GM10266 (cell line): ENCODE results near the gene CDH23.

ENCODE experiments used
- DNase-seq: peaks from one replicate; pipeline ENCODE4 v3.0.0; 2012; ENCODE audit errors: extremely low spot score
- TF ChIP-seq, protein P1 (sequence below): IDR thresholded peaks from 2 replicates; pipeline ENCODE4 v1.5.1; 2012; ENCODE audit warnings: mild to moderate bottlenecking, low read depth; ENCODE audit not compliant: control insufficient read depth, insufficient read depth; ENCODE audit errors: missing control alignments

CDH23 gene

DNA sequence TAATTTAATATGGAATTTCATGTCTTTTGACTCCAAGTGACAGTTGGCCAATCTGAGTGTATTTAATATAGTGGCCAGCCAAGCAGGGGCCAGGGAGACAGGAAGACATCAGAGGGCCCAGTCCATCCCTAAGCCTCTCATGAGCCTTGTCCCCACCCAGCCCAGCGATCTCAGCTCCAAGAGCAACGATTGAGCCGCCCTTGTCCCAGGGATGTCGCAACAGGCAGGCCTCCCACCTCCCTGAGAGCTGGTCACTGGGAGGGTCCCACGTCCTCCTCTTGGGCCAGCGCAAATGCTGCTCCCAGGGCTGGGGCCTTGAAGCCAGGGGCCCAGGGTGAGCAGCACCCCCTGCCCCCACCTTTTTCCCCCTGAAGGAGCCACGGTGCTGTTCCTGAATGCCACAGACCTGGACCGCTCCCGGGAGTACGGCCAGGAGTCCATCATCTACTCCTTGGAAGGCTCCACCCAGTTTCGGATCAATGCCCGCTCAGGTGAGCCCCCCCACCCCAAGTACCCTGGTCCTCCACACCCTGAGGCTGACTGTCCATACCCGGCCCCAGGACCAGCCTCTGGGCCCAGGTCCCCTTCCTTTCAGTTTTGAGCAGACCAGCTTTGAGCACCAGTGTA, 293.5 kb downstream of the CDH23 start:
- DNase-seq: no peak
- TF ChIP-seq, protein P1, sequence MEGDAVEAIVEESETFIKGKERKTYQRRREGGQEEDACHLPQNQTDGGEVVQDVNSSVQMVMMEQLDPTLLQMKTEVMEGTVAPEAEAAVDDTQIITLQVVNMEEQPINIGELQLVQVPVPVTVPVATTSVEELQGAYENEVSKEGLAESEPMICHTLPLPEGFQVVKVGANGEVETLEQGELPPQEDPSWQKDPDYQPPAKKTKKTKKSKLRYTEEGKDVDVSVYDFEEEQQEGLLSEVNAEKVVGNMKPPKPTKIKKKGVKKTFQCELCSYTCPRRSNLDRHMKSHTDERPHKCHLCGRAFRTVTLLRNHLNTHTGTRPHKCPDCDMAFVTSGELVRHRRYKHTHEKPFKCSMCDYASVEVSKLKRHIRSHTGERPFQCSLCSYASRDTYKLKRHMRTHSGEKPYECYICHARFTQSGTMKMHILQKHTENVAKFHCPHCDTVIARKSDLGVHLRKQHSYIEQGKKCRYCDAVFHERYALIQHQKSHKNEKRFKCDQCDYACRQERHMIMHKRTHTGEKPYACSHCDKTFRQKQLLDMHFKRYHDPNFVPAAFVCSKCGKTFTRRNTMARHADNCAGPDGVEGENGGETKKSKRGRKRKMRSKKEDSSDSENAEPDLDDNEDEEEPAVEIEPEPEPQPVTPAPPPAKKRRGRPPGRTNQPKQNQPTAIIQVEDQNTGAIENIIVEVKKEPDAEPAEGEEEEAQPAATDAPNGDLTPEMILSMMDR: no peak

DNA sequence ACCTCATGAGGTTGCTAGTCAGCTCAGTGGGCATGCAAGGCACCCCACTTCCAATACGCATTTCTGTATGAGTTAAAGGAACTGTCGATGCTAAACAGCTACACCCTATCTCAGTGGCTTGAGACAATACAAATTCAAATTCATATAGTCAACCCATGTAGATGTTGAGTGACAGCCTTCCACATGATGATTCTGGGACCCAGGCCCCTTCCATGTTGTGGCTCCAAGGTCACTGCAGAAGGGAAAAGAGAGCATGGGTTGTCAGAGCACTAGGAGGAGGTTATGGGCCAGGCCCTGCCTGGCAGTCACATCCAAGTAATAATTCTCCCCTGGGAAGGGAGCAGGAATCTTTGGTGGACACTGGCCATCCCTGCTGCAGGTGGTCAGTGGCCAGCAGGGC, 294.7 kb downstream of the CDH23 start:
- TF ChIP-seq, protein P1: no peak

DNA sequence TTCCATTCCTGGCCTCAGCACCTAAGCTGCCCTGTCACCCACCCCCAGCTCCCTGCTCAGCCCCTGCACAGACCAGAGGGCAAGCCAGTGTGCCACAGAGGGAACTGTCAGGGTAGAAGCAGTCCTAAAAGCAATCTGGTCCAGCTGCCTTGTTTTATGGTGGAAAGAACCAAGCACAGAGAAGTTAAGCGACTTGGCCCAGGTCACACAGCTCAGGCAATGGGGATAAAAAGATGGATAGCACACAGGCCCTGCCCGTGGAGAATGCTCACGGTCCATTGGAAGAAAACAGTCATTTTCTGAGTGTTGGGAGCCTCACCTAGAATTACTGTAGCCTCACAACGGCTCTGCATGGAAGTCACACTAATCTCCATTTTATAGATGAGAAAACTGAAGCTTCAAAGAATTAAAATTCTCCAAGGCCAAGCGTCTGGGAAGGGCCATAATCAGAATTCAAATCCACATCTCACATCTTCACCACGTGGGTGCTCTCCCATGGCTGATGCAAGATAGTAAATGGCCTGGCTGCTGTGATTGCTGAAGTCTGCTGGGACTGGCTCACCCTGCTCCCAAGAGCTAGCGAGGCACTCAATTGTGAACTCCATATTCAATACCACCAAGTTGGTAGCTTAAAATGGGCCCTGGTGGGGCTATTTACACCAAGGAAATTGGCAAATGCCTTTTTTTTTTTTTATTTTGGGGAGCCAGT, 296.0 kb downstream of the CDH23 start:
- no peak for DNase-seq
- TF ChIP-seq, protein P1: no peak

More for the DNA sequence above, 294.7 kb downstream of the CDH23 start:
- no peak for DNase-seq

DNA sequence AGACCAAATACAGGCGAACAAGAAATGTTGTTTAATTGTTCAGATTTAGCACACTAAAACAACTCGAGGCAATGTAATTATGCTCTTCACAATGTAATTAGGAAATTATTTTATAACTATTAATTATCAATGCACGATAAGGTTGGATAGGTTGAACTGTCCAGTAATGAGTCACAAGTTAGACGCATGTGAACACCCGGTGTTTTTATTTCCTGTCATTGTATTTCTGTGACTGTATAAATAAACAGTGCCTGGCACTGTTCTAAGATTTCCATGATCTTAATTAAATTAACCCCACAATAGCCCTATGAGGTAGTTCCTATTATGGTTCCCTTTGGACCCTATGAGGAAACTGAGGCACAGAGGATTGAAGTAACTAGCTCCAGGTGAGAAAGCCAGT, 296.7 kb downstream of the CDH23 start:
- TF ChIP-seq, protein P1: no peak
- no peak for DNase-seq

DNA sequence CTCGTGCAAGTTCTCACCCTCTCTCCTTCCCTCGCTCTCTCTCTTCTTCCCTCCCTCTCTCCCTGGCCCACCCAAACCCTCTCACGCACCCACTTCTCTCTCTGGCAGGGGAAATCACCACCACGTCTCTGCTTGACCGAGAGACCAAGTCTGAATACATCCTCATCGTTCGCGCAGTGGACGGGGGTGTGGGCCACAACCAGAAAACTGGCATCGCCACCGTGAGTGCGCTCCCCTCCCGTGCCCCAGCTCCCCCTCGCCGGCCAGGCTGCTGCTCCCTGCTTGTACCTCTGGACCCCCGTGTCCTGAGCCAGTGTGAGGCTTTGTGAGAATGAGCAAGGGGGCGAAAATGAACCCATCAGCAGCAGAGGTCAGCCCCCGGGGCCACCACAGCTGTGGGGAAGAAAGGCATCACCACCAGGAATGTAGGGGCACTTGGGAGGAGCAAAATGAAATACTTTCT, 297.4 kb downstream of the CDH23 start:
- TF ChIP-seq, protein P1: no peak
- no peak for DNase-seq

DNA sequence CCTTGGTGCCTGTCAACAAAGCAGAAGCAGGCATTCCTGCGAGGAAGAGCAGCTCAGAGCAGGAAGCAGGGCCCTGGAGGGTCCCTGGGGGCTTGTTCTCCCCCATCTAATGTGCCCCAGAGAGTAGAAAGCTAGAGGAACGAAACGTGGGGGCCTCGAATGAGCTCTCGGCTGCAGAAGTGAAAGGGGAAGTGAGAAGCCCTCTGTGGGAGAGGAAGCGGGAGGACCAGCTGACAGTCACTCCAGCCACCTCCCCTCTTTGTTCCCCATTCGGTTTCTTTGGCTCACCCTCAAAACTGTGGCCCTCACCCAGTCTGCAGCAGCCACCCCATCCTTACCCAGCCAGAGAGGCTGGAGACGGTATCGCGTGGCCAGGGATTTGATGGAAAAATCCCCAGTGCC, 297.8 kb downstream of the CDH23 start:
- DNase-seq: peak; percentile 92
- TF ChIP-seq, protein P1: no peak
